Fibroblast of mammary gland (primary cell): ENCODE data around the gene OLFM4.

Experiments
- DNase-seq: peaks from one replicate; pipeline ENCODE4 v3.0.0-alpha.2; 2010; ENCODE audit warnings: low read depth
- H3K4me3 ChIP-seq: 2 replicates; pipeline ENCODE4 v1.5.1; 2011; ENCODE audit warnings: low read depth, mild to moderate bottlenecking, low read length, moderate library complexity; ENCODE audit not compliant: control insufficient read depth
- TF ChIP-seq, protein P1 (sequence below): conservative IDR thresholded peaks from 2 replicates; pipeline ENCODE4 v1.5.1; 2011; ENCODE audit warnings: low read depth, low read length, inconsistent platforms; ENCODE audit not compliant: control insufficient read depth, insufficient read depth

Gene OLFM4

DNA sequence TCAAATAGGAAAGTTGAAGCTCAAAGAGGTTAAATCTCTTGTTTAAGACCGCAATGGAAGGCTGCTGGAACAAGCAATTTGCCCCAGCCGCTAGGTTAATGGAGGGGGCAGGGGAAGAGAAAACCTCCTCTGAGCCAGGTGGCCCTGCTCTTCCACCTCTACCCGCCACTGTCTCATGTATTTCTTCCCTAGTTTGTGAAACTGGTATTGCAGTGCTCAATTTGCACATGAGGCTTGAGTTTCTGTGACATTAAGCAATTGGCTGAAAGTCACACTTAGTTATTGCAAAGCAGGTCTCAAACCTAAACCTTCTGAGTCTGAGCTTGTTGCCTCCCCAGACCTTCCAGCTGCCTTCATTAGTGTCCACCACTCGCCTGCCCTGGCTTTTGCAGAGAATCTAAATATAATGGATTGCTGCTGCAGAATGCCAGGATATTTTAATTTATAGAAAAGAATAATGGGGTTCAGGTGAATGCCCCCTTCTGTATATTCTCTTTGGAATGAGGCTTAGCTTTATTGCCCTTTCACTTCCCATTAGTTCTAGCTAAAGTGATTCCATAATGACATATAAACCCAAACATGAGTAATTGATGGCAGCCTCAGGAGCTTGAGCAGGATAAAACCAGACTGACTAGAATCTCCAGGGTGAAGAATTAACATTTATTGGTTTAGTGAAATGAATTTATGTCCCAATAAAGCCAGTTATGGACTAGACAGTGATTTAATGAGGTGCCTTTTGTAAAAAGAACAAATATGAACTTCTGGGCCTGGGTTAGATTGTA, 27.0 kb upstream of the OLFM4 start:
- no peak for DNase-seq
- no peak overlapping the region for H3K4me3 ChIP-seq
- TF ChIP-seq, protein P1, sequence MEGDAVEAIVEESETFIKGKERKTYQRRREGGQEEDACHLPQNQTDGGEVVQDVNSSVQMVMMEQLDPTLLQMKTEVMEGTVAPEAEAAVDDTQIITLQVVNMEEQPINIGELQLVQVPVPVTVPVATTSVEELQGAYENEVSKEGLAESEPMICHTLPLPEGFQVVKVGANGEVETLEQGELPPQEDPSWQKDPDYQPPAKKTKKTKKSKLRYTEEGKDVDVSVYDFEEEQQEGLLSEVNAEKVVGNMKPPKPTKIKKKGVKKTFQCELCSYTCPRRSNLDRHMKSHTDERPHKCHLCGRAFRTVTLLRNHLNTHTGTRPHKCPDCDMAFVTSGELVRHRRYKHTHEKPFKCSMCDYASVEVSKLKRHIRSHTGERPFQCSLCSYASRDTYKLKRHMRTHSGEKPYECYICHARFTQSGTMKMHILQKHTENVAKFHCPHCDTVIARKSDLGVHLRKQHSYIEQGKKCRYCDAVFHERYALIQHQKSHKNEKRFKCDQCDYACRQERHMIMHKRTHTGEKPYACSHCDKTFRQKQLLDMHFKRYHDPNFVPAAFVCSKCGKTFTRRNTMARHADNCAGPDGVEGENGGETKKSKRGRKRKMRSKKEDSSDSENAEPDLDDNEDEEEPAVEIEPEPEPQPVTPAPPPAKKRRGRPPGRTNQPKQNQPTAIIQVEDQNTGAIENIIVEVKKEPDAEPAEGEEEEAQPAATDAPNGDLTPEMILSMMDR: no peak

DNA sequence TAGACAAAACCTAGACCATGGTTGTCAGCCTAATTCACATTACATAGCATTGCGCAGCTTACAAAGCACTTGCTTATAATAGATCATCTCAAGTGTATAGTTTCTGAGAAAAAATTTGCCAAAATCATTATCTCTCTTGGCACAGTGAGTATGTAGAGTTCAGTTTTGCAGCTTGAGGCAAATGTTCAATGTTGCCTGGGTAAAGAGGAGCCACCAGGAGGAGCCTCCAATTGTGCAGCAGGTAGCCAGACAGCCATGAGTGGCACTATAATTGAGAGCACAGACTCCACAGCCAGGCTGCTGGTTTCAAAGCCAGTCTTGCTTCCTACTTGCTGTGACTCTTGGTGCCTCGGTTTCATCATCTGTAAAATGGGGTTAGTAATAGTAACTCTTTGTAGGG, 24.0 kb upstream of the OLFM4 start:
- TF ChIP-seq, protein P1: no peak
- H3K4me3 ChIP-seq: no peak overlapping the region
- no peak for DNase-seq

DNA sequence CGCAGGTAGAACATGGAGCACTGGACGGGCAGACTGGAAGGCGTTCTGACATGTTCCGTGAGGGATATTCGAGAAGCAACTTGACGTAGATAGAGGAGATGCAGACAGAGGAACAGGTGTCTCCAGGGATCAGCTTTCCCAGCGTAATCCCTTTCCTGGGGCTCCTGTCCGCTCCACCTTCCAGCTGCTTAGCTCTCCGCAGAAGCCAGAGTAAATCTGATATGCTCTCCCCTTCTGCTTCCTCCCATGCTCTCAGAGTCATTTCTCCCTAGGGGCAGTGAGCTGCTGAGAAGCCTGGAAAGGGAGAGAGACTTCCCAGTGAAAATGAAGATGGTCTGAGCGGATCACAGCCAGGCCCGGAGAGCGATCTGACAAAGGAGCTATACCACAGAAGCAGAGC, 23.0 kb upstream of the OLFM4 start:
- TF ChIP-seq, protein P1: no peak
- no peak overlapping the region for H3K4me3 ChIP-seq
- no peak for DNase-seq

DNA sequence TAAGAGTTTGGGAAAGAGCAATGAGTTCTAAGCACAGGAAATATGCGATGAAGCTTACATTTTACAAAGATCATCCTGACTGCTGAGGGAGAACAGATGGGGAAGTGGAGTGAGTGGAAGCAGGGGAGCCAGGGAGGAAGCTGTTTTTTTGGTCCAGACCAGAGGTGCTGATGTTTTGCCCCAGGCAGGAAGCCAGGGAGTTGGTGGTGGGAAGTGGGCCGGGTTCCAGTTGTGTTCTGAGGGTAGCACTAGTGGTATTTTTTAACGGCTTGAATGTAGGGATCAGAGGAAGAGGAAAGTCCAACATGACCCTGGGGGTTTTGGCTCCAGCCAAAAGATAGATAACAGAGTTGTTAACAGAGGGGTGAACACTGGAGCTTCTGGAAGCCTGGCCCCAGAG, 20.7 kb upstream of the OLFM4 start:
- TF ChIP-seq, protein P1: no peak
- no peak for DNase-seq
- H3K4me3 ChIP-seq: no peak overlapping the region

DNA sequence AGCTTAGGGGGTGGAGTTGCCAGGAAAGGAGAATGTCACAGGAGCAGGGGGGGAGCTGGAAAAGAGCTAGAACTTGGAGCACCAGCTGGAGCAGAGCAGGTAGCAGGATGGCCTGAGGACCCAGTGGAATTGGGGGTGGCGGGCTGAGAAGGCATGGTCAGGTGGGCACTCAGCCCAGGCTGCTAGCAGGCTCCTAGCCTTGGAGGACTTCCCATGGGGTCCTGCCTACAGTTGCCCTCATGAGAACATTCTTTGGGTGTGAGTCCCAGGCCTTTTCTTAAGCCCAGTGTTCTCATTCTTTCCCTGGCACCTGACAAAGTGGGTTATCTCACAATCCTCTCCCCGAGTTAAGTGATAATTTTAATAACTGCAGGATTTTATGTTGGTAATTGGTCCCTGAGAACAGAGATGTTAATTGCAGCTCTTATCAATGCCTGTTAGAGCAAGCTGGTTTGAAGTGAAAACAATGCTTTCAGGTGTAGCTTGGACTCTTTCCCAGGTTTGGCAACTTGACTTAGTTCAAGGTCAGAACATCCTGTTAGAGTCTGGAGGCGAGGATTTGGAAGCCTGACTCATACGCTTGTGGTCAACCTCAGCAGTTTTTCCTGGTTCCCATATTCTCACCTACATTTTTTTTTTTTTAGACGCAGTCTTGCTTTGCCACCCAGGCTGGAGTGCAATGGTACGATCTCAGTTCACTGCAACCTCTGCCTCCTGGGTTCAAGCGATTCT, 18.1 kb upstream of the OLFM4 start:
- TF ChIP-seq, protein P1: no peak
- no peak overlapping the region for H3K4me3 ChIP-seq
- no peak for DNase-seq

DNA sequence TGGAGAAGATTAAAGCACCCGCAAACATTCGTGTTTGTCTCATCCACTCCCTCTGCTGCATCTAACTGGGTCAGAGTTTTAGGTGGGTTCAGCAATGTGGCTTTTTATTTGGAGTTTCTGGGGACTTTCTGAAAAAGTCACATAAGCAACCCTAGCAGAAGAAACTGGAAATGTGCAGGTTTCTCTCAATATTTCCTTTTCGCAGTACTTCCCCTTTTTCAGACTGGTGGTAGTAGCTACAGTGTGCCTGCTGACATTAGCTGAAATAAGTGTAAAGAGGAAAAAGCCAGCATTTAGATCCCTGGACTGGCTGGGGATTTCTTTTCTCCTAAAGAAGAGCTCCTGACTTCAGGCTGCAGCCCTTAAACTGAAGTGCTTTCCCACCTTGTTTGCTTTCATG, 15.9 kb upstream of the OLFM4 start:
- TF ChIP-seq, protein P1: no peak
- H3K4me3 ChIP-seq: no peak overlapping the region
- no peak for DNase-seq
